HCT116 (cell line): ENCODE results near the gene CLEC20A. TPM values are rescaled to one million over a fixed set of nuclear protein-coding genes. Genes with fewer than 3 reads are reported as not detected.

ENCODE experiments used
- ATAC-seq: fragments of 200-7000 bp; cut with Tn5 transposase; 2 replicates; pipeline ENCODE4 v1.9.1; 2020; ENCODE audit warnings: mild to moderate bottlenecking, moderate library complexity
- BruUV-seq: library from RNA; stranded (reverse); fragments of 400-500 nt; replicated peaks from 2 replicates; lab custom pipeline; 2021; lab: Mats Ljungman, UMichigan
- CTCF ChIA-PET: fragments of 300-600 bp; sonication (Branson Sonifier 250); formaldehyde crosslinking; loops from one replicate; lab custom pipeline; 2021; ENCODE audit warnings: antibody characterized with exemption; lab: Charles Lee
- POLR2A ChIA-PET: fragments of 300-600, 350-600 bp; sonication (Branson Sonifier 250); formaldehyde crosslinking; loops from one replicate; lab custom pipeline; 2021; ENCODE audit warnings: antibody characterized with exemption; lab: Charles Lee
- RAD21 ChIA-PET, 2 experiments: fragments of 300-600 bp; sonication (Branson Sonifier 250); formaldehyde crosslinking; loops; one replicate each; lab custom pipeline; 2023; ENCODE audit warnings: low total read pairs in 2 of 2; ENCODE audit not compliant: uncharacterized antibody in 2 of 2, unreplicated experiment in 2 of 2, low non-redundant PET in 1 of 2; lab: Charles Lee
- DNase-seq: peaks from one replicate; pipeline ENCODE4 v3.0.0-alpha.2; 2010; ENCODE audit warnings: low read depth, low spot score
- H2AFZ ChIP-seq: fragments of 200-600 bp; shearing (Covaris generic), sonication (generic); 2 replicates; pipeline ENCODE4 v1.6.1; 2017; ENCODE audit warnings: low read depth, mixed run types, mixed read lengths, antibody characterized with exemption, low read length; ENCODE audit not compliant: poor library complexity, severe bottlenecking
- H3K27ac ChIP-seq: 2 replicates; pipeline ENCODE4 v1.5.1; 2012; ENCODE audit warnings: low read depth, low read length
- H3K27me3 ChIP-seq: fragments of 200-600 bp; sonication (generic); 2 replicates; pipeline ENCODE4 v1.6.1; 2016; ENCODE audit warnings: mixed run types, low read length, mixed read lengths; ENCODE audit not compliant: insufficient read depth
- H3K36me3 ChIP-seq, 2 experiments: fragments of 200-500 bp in 1 of 2; fragments of 200-600 bp in 1 of 2; sonication (Bioruptor generic) in 1 of 2; sonication (generic) in 1 of 2; 2 replicates each; pipeline versions ENCODE4 v1.5.1 to v1.6.1; 2014 to 2016; ENCODE audit warnings: low read length in 2 of 2, inconsistent platforms in 1 of 2, mixed read lengths in 1 of 2, mixed run types in 1 of 2; ENCODE audit not compliant: insufficient read depth in 2 of 2, control insufficient read depth in 1 of 2
- H3K4me1 ChIP-seq, 2 experiments: fragments of 200-600 bp in 1 of 2; sonication (generic) in 1 of 2; 2 replicates each; pipeline versions ENCODE4 v1.5.1 to v1.6.1; 2012 to 2017; ENCODE audit warnings: low read length in 2 of 2, inconsistent platforms in 1 of 2, mild to moderate bottlenecking in 1 of 2, mixed read lengths in 1 of 2, mixed run types in 1 of 2, moderate library complexity in 1 of 2; ENCODE audit not compliant: insufficient read depth in 2 of 2, control insufficient read depth in 1 of 2
- H3K4me2 ChIP-seq: fragments of 200-600 bp; sonication (generic); 2 replicates; pipeline ENCODE4 v1.6.1; 2017; ENCODE audit warnings: mixed run types, low read length, mixed read lengths
- H3K4me3 ChIP-seq, 2 experiments: fragments of 200-600 bp in 1 of 2; sonication (generic) in 1 of 2; replicated peaks in 1 of 2; 2 replicates each; pipeline ENCODE4 v1.5.1; 2011 to 2016; ENCODE audit warnings: low read length in 2 of 2, control low read depth in 1 of 2, low read depth in 1 of 2, mild to moderate bottlenecking in 1 of 2, mixed read lengths in 1 of 2, mixed run types in 1 of 2
- H3K79me2 ChIP-seq: fragments of 200-600 bp; sonication (generic); 2 replicates; pipeline ENCODE4 v1.6.1; 2017; ENCODE audit warnings: mild to moderate bottlenecking, mixed run types, low read length, moderate library complexity, mixed read lengths; ENCODE audit not compliant: insufficient read depth
- H3K9ac ChIP-seq: fragments of 200-600 bp; sonication (generic); 2 replicates; pipeline ENCODE4 v1.6.1; 2016; ENCODE audit warnings: low read length, mixed read lengths
- H3K9me2 ChIP-seq: fragments of 200-600 bp; sonication (generic), shearing (Covaris generic); 2 replicates; pipeline ENCODE4 v1.6.1; 2017; ENCODE audit warnings: mixed run types, mild to moderate bottlenecking, moderate library complexity; ENCODE audit not compliant: insufficient read depth
- H3K9me3 ChIP-seq, 2 experiments: fragments of 200-500 bp in 1 of 2; fragments of 200-600 bp in 1 of 2; sonication (Bioruptor generic) in 1 of 2; sonication (generic) in 1 of 2; 2 replicates each; pipeline ENCODE4 v1.6.1; 2014 to 2017; ENCODE audit warnings: low read length in 2 of 2, mixed read lengths in 2 of 2, inconsistent platforms in 1 of 2, low read depth in 1 of 2, mild to moderate bottlenecking in 1 of 2, mixed run types in 1 of 2, moderate library complexity in 1 of 2; ENCODE audit not compliant: control insufficient read depth in 1 of 2, insufficient read depth in 1 of 2
- H4K20me1 ChIP-seq: fragments of 200-600 bp; sonication (generic), shearing (Covaris generic); 2 replicates; pipeline ENCODE4 v1.6.1; 2017; ENCODE audit warnings: mixed run types, mild to moderate bottlenecking, moderate library complexity; ENCODE audit not compliant: insufficient read depth
- ATF3 ChIP-seq: IDR thresholded peaks from 2 replicates; pipeline ENCODE4 v1.6.1; 2012
- CBX3 ChIP-seq: IDR thresholded peaks from 2 replicates; pipeline ENCODE4 v1.6.1; 2012; ENCODE audit warnings: low read depth
- CEBPB ChIP-seq: IDR thresholded peaks from 2 replicates; pipeline ENCODE4 v1.6.1; 2012; ENCODE audit warnings: low read depth
- EGR1 ChIP-seq: IDR thresholded peaks from 2 replicates; pipeline ENCODE4 v1.6.1; 2012; ENCODE audit warnings: low read depth
- ELF1 ChIP-seq: IDR thresholded peaks from 2 replicates; pipeline ENCODE4 v1.6.1; 2012; ENCODE audit warnings: low read depth, borderline replicate concordance
- EZH2 ChIP-seq: fragments of 200-600 bp; sonication (generic); IDR thresholded peaks from 2 replicates; pipeline ENCODE4 v1.6.1; 2017; ENCODE audit warnings: antibody characterized with exemption, mixed run types
- EZH2phosphoT487 ChIP-seq: fragments of 200-600 bp; IDR thresholded peaks from 2 replicates; pipeline ENCODE4 v1.6.1; 2018; ENCODE audit warnings: antibody characterized with exemption, borderline replicate concordance
- FOSL1 ChIP-seq: IDR thresholded peaks from 2 replicates; pipeline ENCODE4 v1.6.1; 2012; ENCODE audit warnings: low read depth
- MAX ChIP-seq: IDR thresholded peaks from 2 replicates; pipeline ENCODE4 v1.6.1; 2012
- POLR2A ChIP-seq: IDR thresholded peaks from 2 replicates; pipeline ENCODE4 v1.7.0; 2011; ENCODE audit warnings: borderline replicate concordance; ENCODE audit not compliant: insufficient read depth, insufficient read length; ENCODE audit errors: extremely low read depth
- POLR2AphosphoS5 ChIP-seq: IDR thresholded peaks from 2 replicates; pipeline ENCODE4 v1.6.1; 2011; ENCODE audit warnings: mild to moderate bottlenecking, low read depth, low read length, moderate library complexity
- RAD21 ChIP-seq: IDR thresholded peaks from 2 replicates; pipeline ENCODE4 v1.6.1; 2012; ENCODE audit warnings: low read depth, mild to moderate bottlenecking
- REST ChIP-seq: IDR thresholded peaks from 2 replicates; pipeline ENCODE4 v1.6.1; 2012; ENCODE audit warnings: low read depth
- SIN3A ChIP-seq: IDR thresholded peaks from 2 replicates; pipeline ENCODE4 v1.6.1; 2012; ENCODE audit warnings: low read depth
- SP1 ChIP-seq: IDR thresholded peaks from 2 replicates; pipeline ENCODE4 v1.6.1; 2012; ENCODE audit warnings: low read depth
- TCF7L2 ChIP-seq: IDR thresholded peaks from 2 replicates; pipeline ENCODE4 v1.7.0; 2011; ENCODE audit warnings: borderline replicate concordance, inconsistent platforms; ENCODE audit not compliant: insufficient read depth, insufficient read length; ENCODE audit errors: extremely low read depth
- YY1 ChIP-seq: IDR thresholded peaks from 2 replicates; pipeline ENCODE4 v1.6.1; 2011; ENCODE audit warnings: low read length, low read depth, moderate library complexity, mild to moderate bottlenecking; ENCODE audit not compliant: insufficient replicate concordance; ENCODE audit errors: extremely low read depth
- ZFX ChIP-seq: fragments of 450-650 bp; IDR thresholded peaks from 2 replicates; pipeline ENCODE4 v1.6.1; 2017
- ZNF274 ChIP-seq: fragments of 200-500 bp; sonication (Bioruptor generic); IDR thresholded peaks from 2 replicates; pipeline ENCODE4 v1.6.1; 2014; ENCODE audit warnings: mild to moderate bottlenecking, low read depth, low read length, inconsistent platforms
- intact Hi-C: fragments of 100-400 bp; cut with micrococcal nuclease; formaldehyde crosslinking; loops from 2 replicates; pipeline ENCODE4 v1.10.0; 2022
- total RNA-seq: library from RNA; stranded (reverse); gene quantifications from one replicate; pipeline ENCODE4 v1.2.1, GENCODE V29; 2021; ENCODE audit not compliant: unreplicated experiment

CLEC20A gene
- total RNA-seq, 1 experiment from 2014 or later: not detected

GRCh38 chr1:178483251-178483957 lies 13.4 kb downstream of the CLEC20A start:
- POLR2A ChIA-PET: no interaction called here
- ATAC-seq: no peak
- no peak overlapping the region for H3K27ac ChIP-seq
- H3K9me2 ChIP-seq: no peaks in the 10 kb centered on the region
- no peak overlapping the region for H3K9ac ChIP-seq
- DNase-seq: no peak
- H3K4me3 ChIP-seq: no peak overlapping the region
- H2AFZ ChIP-seq: no peak overlapping the region
- no peaks in the 10 kb centered on the region for H3K79me2 ChIP-seq
- H4K20me1 ChIP-seq: no peaks in the 10 kb centered on the region
- no peaks in the 10 kb centered on the region for H3K36me3 ChIP-seq
- H3K27me3 ChIP-seq: no peaks in the 10 kb centered on the region
- no peaks in the 10 kb centered on the region for H3K4me1 ChIP-seq
- intact Hi-C loops: no loop called here
- BruUV-seq: no TSS peak
- no peaks in the 10 kb centered on the region for H3K9me3 ChIP-seq
- TF ChIP-seq EGR1 (no peak), POLR2AphosphoS5 (no peak), SIN3A (no peak), MAX (no peak), ZNF274 (no peak), ATF3 (no peak), FOSL1 (no peak), RAD21 (no peak), POLR2A (no peak), EZH2 (no peak), CBX3 (no peak), YY1 (no peak), EZH2phosphoT487 (no peak), ELF1 (no peak), TCF7L2 (no peak), SP1 (no peak), ZFX (no peak), REST (no peak), CEBPB (no peak)
- CTCF ChIA-PET: no interaction called here
- RAD21 ChIA-PET: no interaction called here
- no peak overlapping the region for H3K4me2 ChIP-seq
